Gastroesophageal sphincter (tissue), 3 donors: ENCODE results near the gene PRKAG2.

Experiments used
- EP300 ChIP-seq: sonication (generic); formaldehyde crosslinking; IDR thresholded peaks from one replicate; pipeline ENCODE4 v1.6.1; 2017; ENCODE audit warnings: antibody characterized with exemption, mild to moderate bottlenecking
- TF ChIP-seq, protein P1 (sequence below), 4 experiments: fragments of 200-600 bp in 2 of 4; fragments of 450-650 bp in 2 of 4; sonication (generic) in 1 of 4; IDR thresholded peaks; one replicate each; pipeline ENCODE4 v1.5.1; 2017 to 2019; ENCODE audit warnings: antibody characterized with exemption in 4 of 4, mild to moderate bottlenecking in 2 of 4, moderate library complexity in 2 of 4

DNA sequence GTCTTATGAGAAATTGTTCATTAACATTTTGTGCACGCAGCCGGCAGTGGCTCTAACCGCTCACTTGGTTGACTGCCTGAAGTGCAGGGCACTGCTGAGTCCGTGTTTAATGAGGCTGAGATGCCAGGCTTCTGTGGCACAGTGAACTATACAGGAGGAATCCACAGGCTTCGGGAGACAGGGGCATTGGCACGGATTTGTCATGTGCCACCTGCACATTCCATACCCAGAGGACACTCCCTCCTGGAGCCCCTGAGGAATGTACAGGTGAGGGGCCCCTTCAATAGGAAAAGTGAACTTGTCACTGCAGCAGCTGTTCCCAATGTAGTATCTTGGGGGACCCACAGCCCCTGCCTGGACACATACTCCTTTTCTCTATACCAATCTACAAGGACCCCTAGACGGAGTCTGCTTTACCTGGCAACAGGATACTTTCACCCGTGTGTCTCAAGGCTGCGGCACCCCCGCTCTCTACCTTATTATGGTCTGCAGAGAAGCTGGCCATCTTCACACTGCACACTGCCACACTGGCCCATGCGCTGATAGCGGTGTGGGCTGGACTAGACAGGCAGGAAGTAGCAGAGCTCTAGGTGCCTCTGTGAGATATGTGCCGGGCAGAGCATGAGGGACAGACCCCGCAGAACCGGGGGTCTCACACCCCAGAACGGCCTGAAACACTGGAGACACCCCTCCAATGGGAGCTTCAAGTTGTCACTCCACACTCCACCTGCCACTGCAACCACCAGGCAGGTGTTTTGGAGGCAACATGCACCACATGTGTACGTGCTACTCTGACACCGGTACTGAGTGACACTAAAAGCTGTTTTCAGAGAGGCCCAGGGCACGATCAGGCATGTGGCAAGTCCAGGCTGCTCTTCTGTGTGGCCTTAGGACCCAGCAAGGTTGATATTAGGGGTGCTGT, 285.8 kb downstream of the PRKAG2 start:
- TF ChIP-seq, protein P1, sequence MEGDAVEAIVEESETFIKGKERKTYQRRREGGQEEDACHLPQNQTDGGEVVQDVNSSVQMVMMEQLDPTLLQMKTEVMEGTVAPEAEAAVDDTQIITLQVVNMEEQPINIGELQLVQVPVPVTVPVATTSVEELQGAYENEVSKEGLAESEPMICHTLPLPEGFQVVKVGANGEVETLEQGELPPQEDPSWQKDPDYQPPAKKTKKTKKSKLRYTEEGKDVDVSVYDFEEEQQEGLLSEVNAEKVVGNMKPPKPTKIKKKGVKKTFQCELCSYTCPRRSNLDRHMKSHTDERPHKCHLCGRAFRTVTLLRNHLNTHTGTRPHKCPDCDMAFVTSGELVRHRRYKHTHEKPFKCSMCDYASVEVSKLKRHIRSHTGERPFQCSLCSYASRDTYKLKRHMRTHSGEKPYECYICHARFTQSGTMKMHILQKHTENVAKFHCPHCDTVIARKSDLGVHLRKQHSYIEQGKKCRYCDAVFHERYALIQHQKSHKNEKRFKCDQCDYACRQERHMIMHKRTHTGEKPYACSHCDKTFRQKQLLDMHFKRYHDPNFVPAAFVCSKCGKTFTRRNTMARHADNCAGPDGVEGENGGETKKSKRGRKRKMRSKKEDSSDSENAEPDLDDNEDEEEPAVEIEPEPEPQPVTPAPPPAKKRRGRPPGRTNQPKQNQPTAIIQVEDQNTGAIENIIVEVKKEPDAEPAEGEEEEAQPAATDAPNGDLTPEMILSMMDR (IDR thresholded peaks at IDR 0.05) = no peak
- no peak for TF ChIP-seq EP300
